Astrocyte of the hippocampus (primary cell): ENCODE data around the gene AUTS2.

ENCODE experiments used
- DNase-seq: peaks from one replicate; pipeline ENCODE4 v3.0.0; 2011; ENCODE audit warnings: low read depth, low spot score

The AUTS2 gene

GRCh38 chr7:69622960-69623359 is 24.7 kb downstream of the AUTS2 start:
- peak; percentile 33 for DNase-seq

GRCh38 chr7:69624435-69625230 is 26.4 kb downstream of the AUTS2 start:
- DNase-seq = no peak

- peak; percentile 31 for DNase-seq
These were observed 27.0 kb downstream of the AUTS2 start for GRCh38 chr7:69625238-69625637.

GRCh38 chr7:69625798-69626197 is 27.5 kb downstream of the AUTS2 start:
- DNase-seq = no peak

GRCh38 chr7:69630292-69630691 is 32.0 kb downstream of the AUTS2 start:
- peak; percentile 85 for DNase-seq

- no peak for DNase-seq
These were observed 32.9 kb downstream of the AUTS2 start for GRCh38 chr7:69631131-69631530.

GRCh38 chr7:69632280-69632679 is 34.0 kb downstream of the AUTS2 start:
- DNase-seq = no peak

GRCh38 chr7:69633122-69633831 is 35.0 kb downstream of the AUTS2 start:
- no peak for DNase-seq

GRCh38 chr7:69635555-69636185 is 37.4 kb downstream of the AUTS2 start:
- DNase-seq = peak; percentile 58

GRCh38 chr7:69638674-69639073 is 40.4 kb downstream of the AUTS2 start:
- no peak for DNase-seq

GRCh38 chr7:69640216-69640615 is 41.9 kb downstream of the AUTS2 start:
- DNase-seq = no peak

GRCh38 chr7:69640925-69641594 is 42.8 kb downstream of the AUTS2 start:
- no peak for DNase-seq

GRCh38 chr7:69643265-69643664 is 45.0 kb downstream of the AUTS2 start:
- DNase-seq = no peak

- peak; percentile 33 for DNase-seq
These were observed 45.6 kb downstream of the AUTS2 start for GRCh38 chr7:69643708-69644445.

GRCh38 chr7:69645683-69646082 is 47.4 kb downstream of the AUTS2 start:
- DNase-seq = no peak

GRCh38 chr7:69651101-69651590 is 52.9 kb downstream of the AUTS2 start:
- no peak for DNase-seq

GRCh38 chr7:69652947-69653701 is 54.8 kb downstream of the AUTS2 start:
- DNase-seq = no peak

- DNase-seq = no peak
These were observed 55.5 kb downstream of the AUTS2 start for GRCh38 chr7:69653806-69654205.

- DNase-seq = no peak
These were observed 56.1 kb downstream of the AUTS2 start for GRCh38 chr7:69654381-69654780.
